Muscle of leg (tissue), 11 donors: ENCODE data around the gene MLST8. TPM values are rescaled to one million over a fixed set of nuclear protein-coding genes. Genes with fewer than 3 reads are reported as not detected.

Experiments
- DNase-seq: peaks from one replicate; pipeline ENCODE4 v3.0.0; 2013
- H3K27ac ChIP-seq: one replicate; pipeline ENCODE4 v1.5.1; 2013; ENCODE audit warnings: mild to moderate bottlenecking, low read length, control low read depth
- H3K27me3 ChIP-seq: one replicate; pipeline ENCODE4 v1.6.1; 2013; ENCODE audit warnings: low read length; ENCODE audit not compliant: control insufficient read depth, insufficient read depth
- H3K36me3 ChIP-seq: one replicate; pipeline ENCODE4 v1.6.1; 2013; ENCODE audit warnings: low read length; ENCODE audit not compliant: control insufficient read depth, insufficient read depth
- H3K4me1 ChIP-seq: one replicate; pipeline ENCODE4 v1.6.1; 2013; ENCODE audit warnings: low read length; ENCODE audit not compliant: control insufficient read depth, insufficient read depth
- H3K4me3 ChIP-seq: one replicate; pipeline ENCODE4 v1.5.1; 2013; ENCODE audit warnings: low read length, control low read depth
- H3K9me3 ChIP-seq: replicated peaks from 2 replicates; pipeline ENCODE4 v1.6.1; 2013; ENCODE audit warnings: low read depth, low read length; ENCODE audit not compliant: control insufficient read depth
- WGBS: methylation state at CpG from one replicate; pipeline ENCODE4 v1.1.5; 2013; ENCODE audit warnings: missing lambda C conversion rate; ENCODE audit not compliant: insufficient coverage; 5-methylcytosine and 5-hydroxymethylcytosine counted together
- polyA plus RNA-seq, 8 donors: library from polyadenylated mRNA; unstranded; fragments of 120-200 nt; gene quantifications; one replicate each; pipeline versions ENCODE4 v1.2.1 to v1.2.3, GENCODE V29; 2013; ENCODE audit warnings: inconsistent platforms in 1 of 8, low replicate concordance in 1 of 8; ENCODE audit not compliant: insufficient read length in 8 of 8, insufficient read depth in 1 of 8
- total RNA-seq: library from RNA; stranded (reverse); fragments of 120-200 nt; gene quantifications from one replicate; pipeline ENCODE4 v1.2.4, GENCODE V29; 2013

Gene MLST8
- total and polyA plus RNA-seq, 9 donors: 13.7 to 38.2 (median 33.5) TPM

DNA sequence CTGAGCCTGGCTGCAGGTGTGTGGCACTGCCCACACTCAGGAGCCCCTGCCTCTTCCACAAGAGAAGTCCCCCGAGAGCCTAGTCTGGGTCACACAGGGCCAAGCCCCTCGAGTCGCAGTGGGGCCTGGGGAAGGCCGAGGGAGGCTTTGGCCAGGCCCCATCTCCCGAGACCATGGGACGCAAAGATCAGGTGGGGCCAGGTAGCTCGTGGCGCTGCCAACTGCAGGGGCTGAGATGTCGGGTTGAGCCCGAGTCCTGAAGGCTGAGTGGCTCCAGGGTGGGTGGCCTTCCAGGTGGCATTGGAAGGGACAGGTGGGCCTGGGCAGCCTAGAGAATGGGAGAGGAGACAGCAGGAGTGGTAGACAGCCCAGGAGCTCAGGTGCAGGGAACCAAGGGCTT lies 43.3 kb upstream of the MLST8 start:
- Histone ChIP-seq H3K27me3 (no peaks in the 10 kb centered on the region), H3K4me1 (peaks cover 64% of the 10 kb centered on the region), H3K9me3 (no peaks in the 10 kb centered on the region), H3K36me3 (peaks cover 20% of the 10 kb centered on the region), H3K27ac (peak overlapping the region; percentile 72), H3K4me3 (no peak overlapping the region)
- whole genome bisulfite sequencing: 93% methylated on average over 10 of the region's 10 CpGs
- no peak for DNase-seq

DNA sequence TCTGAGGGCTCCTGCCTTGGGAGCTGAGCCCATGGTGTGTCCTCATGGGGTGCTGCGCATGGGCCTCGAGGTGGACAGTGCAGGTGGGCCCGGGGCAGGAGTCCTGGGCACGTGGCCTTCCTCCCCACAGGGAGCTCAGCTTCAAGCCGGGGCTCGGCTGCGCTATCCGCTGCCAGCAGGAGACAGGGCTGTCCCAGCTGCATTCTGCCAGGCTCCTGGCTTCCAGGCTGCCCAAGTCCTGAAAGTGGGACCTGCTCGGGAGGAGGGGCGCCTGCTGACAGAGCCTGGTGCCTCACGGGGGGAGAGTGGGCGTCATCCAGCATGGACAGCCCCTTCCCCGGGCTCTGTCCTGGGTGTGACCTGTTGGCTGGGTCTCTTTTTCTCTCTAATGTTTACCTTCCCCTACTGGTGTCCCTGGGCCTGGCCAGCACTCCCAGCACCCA lies 42.6 kb upstream of the MLST8 start:
- 78% methylated on average over 10 of the region's 13 CpGs for WGBS
- peaks cover 57% of the 10 kb centered on the region for H3K4me1 ChIP-seq
- no peak for DNase-seq

GRCh38 chr16:2163211-2163881 lies 41.9 kb upstream of the MLST8 start:
- Histone ChIP-seq H3K4me1 (peaks cover 50% of the 10 kb centered on the region), H3K4me3 (no peak overlapping the region), H3K9me3 (no peaks in the 10 kb centered on the region), H3K36me3 (peaks cover 34% of the 10 kb centered on the region), H3K27me3 (no peaks in the 10 kb centered on the region), H3K27ac (no peak overlapping the region)
- 91% methylated on average over 25 of the region's 26 CpGs for WGBS
- no peak for DNase-seq

More for the DNA sequence above, 42.6 kb upstream of the MLST8 start:
- Histone ChIP-seq H3K4me3 (no peak overlapping the region), H3K27ac (no peak overlapping the region), H3K9me3 (no peaks in the 10 kb centered on the region), H3K36me3 (peaks cover 27% of the 10 kb centered on the region), H3K27me3 (no peaks in the 10 kb centered on the region)

DNA sequence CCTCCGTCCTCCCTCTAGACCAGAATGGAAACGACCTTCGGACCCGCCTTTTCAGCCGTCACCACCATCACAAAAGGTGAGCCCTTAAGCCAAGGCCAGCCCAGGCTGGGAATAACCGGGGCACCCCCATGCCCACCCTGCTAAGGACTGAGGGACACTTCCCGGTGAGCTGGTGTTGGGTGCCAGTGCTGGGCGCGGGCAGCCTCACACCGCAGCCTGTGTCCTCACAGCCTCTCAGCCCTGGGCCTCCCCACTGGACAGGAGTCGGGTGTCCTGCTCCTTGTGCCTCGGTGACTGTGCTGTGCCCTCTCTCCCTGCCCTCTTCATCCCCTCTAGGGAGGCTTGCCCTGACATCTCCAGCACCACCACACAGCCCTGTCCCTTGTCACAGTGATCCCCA lies 39.4 kb upstream of the MLST8 start:
- Histone ChIP-seq H3K27me3 (no peaks in the 10 kb centered on the region), H3K9me3 (no peaks in the 10 kb centered on the region), H3K36me3 (peaks cover 48% of the 10 kb centered on the region), H3K4me3 (no peak overlapping the region), H3K4me1 (peaks cover 32% of the 10 kb centered on the region), H3K27ac (no peak overlapping the region)
- 90% methylated on average over 12 of the region's 12 CpGs for WGBS
- no peak for DNase-seq

DNA sequence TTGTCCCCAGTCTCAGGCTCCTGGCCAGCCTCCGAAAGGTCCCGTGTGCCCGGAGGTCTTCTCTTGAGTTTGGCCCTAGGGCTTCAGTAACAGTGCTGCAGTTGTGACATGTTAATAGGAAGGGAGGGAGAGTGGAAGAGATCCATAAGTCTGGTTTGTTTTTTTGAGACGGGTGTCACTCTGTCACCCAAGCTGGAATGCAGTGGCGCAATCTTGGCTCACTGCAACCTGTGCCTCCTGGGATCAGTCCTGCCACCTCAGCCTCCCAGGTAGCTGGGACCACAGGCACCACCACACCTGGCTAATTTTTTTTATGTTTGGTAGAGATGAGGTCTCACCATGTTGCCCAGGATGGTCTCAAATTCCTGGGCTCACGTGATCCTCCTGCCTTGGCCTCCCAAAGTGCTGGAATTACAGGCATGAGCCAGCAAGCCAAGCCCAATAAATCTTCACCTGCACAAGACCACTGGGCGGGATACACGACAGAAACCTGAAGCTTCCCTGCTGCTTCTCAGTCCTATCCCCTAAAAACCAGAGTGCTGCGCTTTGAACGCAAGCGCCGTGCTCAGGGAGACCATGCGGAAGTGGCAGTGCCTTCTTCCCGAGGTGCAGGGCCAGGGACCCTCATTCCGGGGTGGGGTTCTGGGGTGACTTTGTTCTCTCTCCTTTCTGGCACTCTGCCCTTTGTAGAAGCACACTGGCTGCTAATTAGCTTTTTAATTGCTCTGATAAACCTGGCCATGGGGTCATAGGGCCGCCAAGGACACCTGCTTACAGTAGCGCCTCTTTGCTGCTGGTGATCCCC lies 38.8 kb upstream of the MLST8 start:
- H3K27me3 ChIP-seq: no peaks in the 10 kb centered on the region
- H3K4me1 ChIP-seq: peaks cover 27% of the 10 kb centered on the region
- H3K36me3 ChIP-seq: peaks cover 55% of the 10 kb centered on the region
- H3K9me3 ChIP-seq: no peaks in the 10 kb centered on the region
- DNase-seq: no peak
- no peak overlapping the region for H3K4me3 ChIP-seq
- H3K27ac ChIP-seq: no peak overlapping the region
- WGBS: 89% methylated on average over 17 of the region's 17 CpGs

- H3K27ac ChIP-seq: no peak overlapping the region
- WGBS: 89% methylated on average over 17 of the region's 18 CpGs
- DNase-seq: no peak
- no peaks in the 10 kb centered on the region for H3K9me3 ChIP-seq
- H3K27me3 ChIP-seq: no peaks in the 10 kb centered on the region
- peaks cover 61% of the 10 kb centered on the region for H3K36me3 ChIP-seq
- peaks cover 20% of the 10 kb centered on the region for H3K4me1 ChIP-seq
- H3K4me3 ChIP-seq: no peak overlapping the region
Observed at GRCh38 chr16:2167068-2167638, 38.1 kb upstream of the MLST8 start.

DNA sequence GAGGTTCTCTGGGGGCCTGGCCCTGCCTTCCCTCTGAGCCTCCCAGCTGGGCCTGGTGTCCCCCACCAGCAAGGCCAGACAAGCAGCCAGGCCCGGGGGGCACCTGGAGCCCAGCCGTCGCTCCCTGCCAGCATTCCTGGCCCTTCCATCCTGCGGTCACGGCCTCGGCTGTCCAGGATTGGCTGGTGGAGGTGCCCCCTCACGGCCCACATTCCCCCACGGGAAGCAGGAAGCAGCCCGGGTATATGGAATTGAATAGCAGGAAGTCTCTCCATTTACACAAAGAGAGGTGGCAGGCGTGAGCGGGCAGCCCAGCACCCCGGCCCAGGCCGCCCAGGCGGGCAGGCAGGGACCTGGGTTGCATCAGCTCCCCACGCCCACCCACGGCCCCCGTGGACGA lies 35.2 kb upstream of the MLST8 start:
- Histone ChIP-seq H3K27me3 (no peaks in the 10 kb centered on the region), H3K4me1 (peaks cover 7% of the 10 kb centered on the region), H3K36me3 (peaks cover 78% of the 10 kb centered on the region), H3K27ac (peak overlapping the region; percentile 49), H3K4me3 (peak overlapping the region; percentile 27), H3K9me3 (no peaks in the 10 kb centered on the region)
- no peak for DNase-seq
- 88% methylated on average over 6 of the region's 18 CpGs for WGBS

DNA sequence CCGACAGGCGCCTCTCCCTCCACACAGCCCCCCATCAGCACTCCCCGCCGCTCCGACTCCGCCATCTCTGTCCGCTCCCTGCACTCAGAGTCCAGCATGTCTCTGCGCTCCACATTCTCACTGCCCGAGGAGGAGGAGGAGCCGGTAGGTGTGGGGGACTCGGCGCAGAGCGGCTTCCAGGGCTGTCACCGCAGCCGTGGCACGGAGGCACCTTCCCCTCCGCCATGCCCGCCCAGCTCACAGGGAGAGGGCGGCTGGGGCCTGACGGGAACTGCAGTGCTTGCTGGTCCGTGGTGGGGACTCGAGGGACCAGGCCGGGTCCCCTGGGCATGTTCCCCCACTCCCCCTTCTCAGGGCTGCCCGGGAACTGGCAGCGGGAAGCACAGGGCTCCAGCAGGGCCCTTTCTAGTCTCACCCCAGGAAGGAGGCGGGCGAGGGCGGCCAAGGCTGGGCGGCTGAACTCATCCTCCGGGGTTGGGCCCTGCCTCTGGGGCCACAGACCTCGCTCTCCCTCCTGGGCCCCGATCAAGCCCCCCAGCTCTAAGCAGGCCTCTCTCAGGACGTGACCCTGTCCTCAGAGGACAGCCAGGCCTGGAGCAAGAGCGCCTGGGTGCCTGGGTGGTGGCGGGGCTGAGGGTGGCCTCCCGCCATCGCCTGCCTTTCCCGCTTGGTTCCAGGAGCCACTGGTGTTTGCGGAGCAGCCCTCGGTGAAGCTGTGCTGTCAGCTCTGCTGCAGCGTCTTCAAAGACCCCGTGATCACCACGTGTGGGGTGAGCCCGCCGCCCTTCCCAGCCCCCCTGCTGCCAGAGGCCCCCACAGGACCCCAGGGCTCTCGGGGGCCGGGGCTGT lies 34.4 kb upstream of the MLST8 start:
- 87% methylated on average over 38 of the region's 47 CpGs for WGBS
- no peaks in the 10 kb centered on the region for H3K9me3 ChIP-seq
- H3K4me3 ChIP-seq: peak overlapping the region; percentile 27
- no peak overlapping the region for H3K27ac ChIP-seq
- no peak for DNase-seq
- no peaks in the 10 kb centered on the region for H3K27me3 ChIP-seq
- H3K36me3 ChIP-seq: peaks cover 82% of the 10 kb centered on the region
- peaks cover 7% of the 10 kb centered on the region for H3K4me1 ChIP-seq

DNA sequence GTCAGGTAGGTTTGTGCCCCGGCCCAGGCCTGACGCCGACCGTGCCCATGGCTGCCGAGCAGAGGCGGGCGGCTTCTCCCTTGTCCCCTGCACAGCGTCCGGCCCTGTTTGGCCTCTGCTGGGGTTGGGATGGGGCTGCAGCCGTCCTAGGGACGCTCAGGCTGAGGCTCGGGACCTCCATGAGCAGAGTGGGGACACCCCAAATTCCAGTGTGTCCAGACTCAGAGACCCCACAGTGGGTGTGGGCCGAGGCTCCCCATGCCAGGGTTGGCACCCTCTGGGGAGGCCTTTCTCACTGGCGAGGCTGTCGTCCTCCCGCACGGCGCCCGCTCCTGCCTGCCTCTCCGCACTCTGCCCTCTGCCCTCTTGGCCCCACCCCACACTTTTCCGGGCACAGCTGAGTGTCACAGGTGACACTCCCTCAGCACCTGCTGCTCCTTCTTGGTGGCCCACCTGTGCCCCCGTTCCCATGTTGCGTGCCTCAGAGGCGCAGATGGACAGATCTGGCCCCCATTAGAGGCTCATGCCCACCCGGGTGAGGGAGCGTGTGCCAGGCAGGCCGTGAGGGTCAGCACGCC lies 33.6 kb upstream of the MLST8 start:
- H3K9me3 ChIP-seq: no peaks in the 10 kb centered on the region
- H3K4me3 ChIP-seq: no peak overlapping the region
- WGBS: 91% methylated on average over 28 of the region's 28 CpGs
- peaks cover 7% of the 10 kb centered on the region for H3K4me1 ChIP-seq
- H3K27me3 ChIP-seq: no peaks in the 10 kb centered on the region
- no peak overlapping the region for H3K27ac ChIP-seq
- H3K36me3 ChIP-seq: peaks cover 82% of the 10 kb centered on the region
- no peak for DNase-seq
